Measurements from ENCODE around the gene HNRNPUL2. TPM values are rescaled to one million over a fixed set of nuclear protein-coding genes. Genes with fewer than 3 reads are reported as not detected.
A peak's percentile ranks its signal among the peaks of the same experiment; 100 is the strongest.

The HNRNPUL2 gene
- total and polyA plus RNA-seq, 2 of the 8 experiments (the other 6 are each of a cell fraction or from before 2014, with no cell fraction given), result 14.9 to 46.4 TPM

DNA sequence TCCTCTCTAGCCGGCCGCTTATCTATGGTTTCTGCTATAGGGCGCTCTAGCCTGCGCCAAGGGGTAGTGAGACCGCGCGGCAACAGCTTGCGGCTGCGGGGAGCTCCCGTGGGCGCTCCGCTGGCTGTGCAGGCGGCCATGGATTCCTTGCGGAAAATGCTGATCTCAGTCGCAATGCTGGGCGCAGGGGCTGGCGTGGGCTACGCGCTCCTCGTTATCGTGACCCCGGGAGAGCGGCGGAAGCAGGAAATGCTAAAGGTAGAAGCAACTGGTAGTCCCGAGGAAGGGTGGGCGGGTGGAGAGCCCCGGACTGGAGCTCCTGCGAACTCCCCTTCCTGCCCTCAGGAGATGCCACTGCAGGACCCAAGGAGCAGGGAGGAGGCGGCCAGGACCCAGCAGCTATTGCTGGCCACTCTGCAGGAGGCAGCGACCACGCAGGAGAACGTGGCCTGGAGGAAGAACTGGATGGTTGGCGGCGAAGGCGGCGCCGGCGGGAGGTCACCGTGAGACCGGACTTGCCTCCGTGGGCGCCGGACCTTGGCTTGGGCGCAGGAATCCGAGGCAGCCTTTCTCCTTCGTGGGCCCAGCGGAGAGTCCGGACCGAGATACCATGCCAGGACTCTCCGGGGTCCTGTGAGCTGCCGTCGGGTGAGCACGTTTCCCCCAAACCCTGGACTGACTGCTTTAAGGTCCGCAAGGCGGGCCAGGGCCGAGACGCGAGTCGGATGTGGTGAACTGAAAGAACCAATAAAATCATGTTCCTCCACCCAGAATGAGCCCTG lies 55.5 kb downstream of the HNRNPUL2 start, which contains the start of the genes LBHD1 and UQCC3 (continued):
- TF ChIP-seq EP300 (IDR thresholded peaks at IDR 0.05; ENCODE audit: borderline replicate concordance in 1 of 2, low read depth in 2 of 2, low read length in 2 of 2) (no peak), YY1 (IDR thresholded peaks at IDR 0.05; ENCODE audit: low read depth, low read length) (peak; percentile 28; the same call in 1 of the 2 replicates), HDAC2 (IDR thresholded peaks at IDR 0.05; ENCODE audit: borderline replicate concordance in 1 of 2, low read depth in 2 of 2, low read length in 2 of 2) (peak in 1 of 2 experiments; percentile 78; a peak in 2 of 4 replicates), SP2 (IDR thresholded peaks at IDR 0.05; ENCODE audit: low read length) (peak; percentile 98), JUND (IDR thresholded peaks at IDR 0.05; ENCODE audit: low read length) (peak; percentile 31; the same call in 1 of the 2 replicates), BACH1 (IDR thresholded peaks at IDR 0.05; ENCODE audit: low read length) (peak; percentile 73), CBX8 (IDR thresholded peaks at IDR 0.05; ENCODE audit: borderline replicate concordance, low read depth, low read length) (no peak), TAF1 (IDR thresholded peaks at IDR 0.05; ENCODE audit: low read depth, low read length) (peak; percentile 95), GTF2F1 (IDR thresholded peaks at IDR 0.05; ENCODE audit: borderline replicate concordance, low read depth, low read length) (no peak; the same call in 1 of the 2 replicates), E2F6 (IDR thresholded peaks at IDR 0.05) (peak; percentile 17; the same call in 1 of the 2 replicates), ZNF274 (IDR thresholded peaks at IDR 0.05; ENCODE audit: borderline replicate concordance, extremely low read depth, low read length) (no peak), SIRT6 (IDR thresholded peaks at IDR 0.05; ENCODE audit: low read length) (no peak), EGR1 (IDR thresholded peaks at IDR 0.05; ENCODE audit: borderline replicate concordance, low read depth, low read length) (peak; percentile 86), CREB1 (IDR thresholded peaks at IDR 0.05) (peak; percentile 36; the same call in 1 of the 2 replicates), CTBP2 (IDR thresholded peaks at IDR 0.05; ENCODE audit: borderline replicate concordance, insufficient read depth, insufficient read length, low read length) (no peak), TBP (IDR thresholded peaks at IDR 0.05; ENCODE audit: low read depth, low read length) (peak; percentile 96), TEAD4 (IDR thresholded peaks at IDR 0.05; ENCODE audit: low read depth, low read length) (peak; percentile 47), USF2 (IDR thresholded peaks at IDR 0.05; ENCODE audit: low read length) (no peak), POLR2AphosphoS5 (IDR thresholded peaks at IDR 0.05; ENCODE audit: low read depth, low read length) (0 out of 2 replicates have a peak, but pooled peaks have one; percentile 57), RXRA (IDR thresholded peaks at IDR 0.05; ENCODE audit: insufficient read depth, low read depth, low read length) (no peak)
- TF ChIP-seq, protein P1, sequence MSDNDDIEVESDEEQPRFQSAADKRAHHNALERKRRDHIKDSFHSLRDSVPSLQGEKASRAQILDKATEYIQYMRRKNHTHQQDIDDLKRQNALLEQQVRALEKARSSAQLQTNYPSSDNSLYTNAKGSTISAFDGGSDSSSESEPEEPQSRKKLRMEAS (IDR thresholded peaks at IDR 0.05), result peak; percentile 69
